OCI-LY1 (cell line): Measurements from ENCODE around the gene FBN1.

Experiments used
- H2AFZ ChIP-seq: fragments of 200-600 bp; sonication (generic), shearing (Covaris generic); 2 replicates; pipeline ENCODE4 v1.6.0; 2014; ENCODE audit warnings: antibody characterized with exemption, mild to moderate bottlenecking, low read length
- H3F3A ChIP-seq: fragments of 200-600 bp; sonication (generic), shearing (Covaris generic); 2 replicates; pipeline ENCODE4 v1.6.0; 2014; ENCODE audit warnings: mild to moderate bottlenecking, antibody characterized with exemption, low read length, moderate library complexity; ENCODE audit not compliant: insufficient read depth
- H3K27ac ChIP-seq: fragments of 200-600 bp; sonication (generic); 2 replicates; pipeline ENCODE4 v1.5.1; 2014; ENCODE audit warnings: low read length, mixed run types, mild to moderate bottlenecking, low read depth; ENCODE audit not compliant: poor library complexity, severe bottlenecking
- H3K27me3 ChIP-seq: fragments of 200-600 bp; sonication (generic); 2 replicates; pipeline ENCODE4 v1.6.0; 2014; ENCODE audit warnings: antibody characterized with exemption, mild to moderate bottlenecking, low read length, moderate library complexity; ENCODE audit not compliant: insufficient read depth
- H3K36me3 ChIP-seq: fragments of 200-600 bp; sonication (generic); 2 replicates; pipeline ENCODE4 v1.6.1; 2014; ENCODE audit warnings: mild to moderate bottlenecking, antibody characterized with exemption, low read length, moderate library complexity, mixed read lengths; ENCODE audit not compliant: insufficient read depth
- H3K4me1 ChIP-seq: fragments of 200-600 bp; sonication (generic); 2 replicates; pipeline ENCODE4 v1.5.1; 2014; ENCODE audit warnings: mild to moderate bottlenecking, low read length, moderate library complexity; ENCODE audit not compliant: insufficient read depth, severe bottlenecking
- H3K4me2 ChIP-seq: fragments of 200-600 bp; sonication (generic), shearing (Covaris generic); 2 replicates; pipeline ENCODE4 v1.6.1; 2014; ENCODE audit warnings: low read length
- H3K4me3 ChIP-seq: fragments of 200-600 bp; sonication (generic); 2 replicates; pipeline ENCODE4 v1.5.1; 2014; ENCODE audit warnings: low read length, low read depth, mild to moderate bottlenecking, mixed read lengths; ENCODE audit not compliant: poor library complexity, severe bottlenecking
- H3K79me2 ChIP-seq: fragments of 200-600 bp; shearing (Covaris generic); 2 replicates; pipeline ENCODE4 v1.6.1; 2016; ENCODE audit warnings: mixed run types, low read length, mixed read lengths; ENCODE audit not compliant: insufficient read depth
- H3K9ac ChIP-seq: fragments of 200-600 bp; sonication (generic), shearing (Covaris generic); 2 replicates; pipeline ENCODE4 v1.6.1; 2014; ENCODE audit warnings: mild to moderate bottlenecking, low read length, mixed read lengths
- H3K9me2 ChIP-seq: fragments of 200-600 bp; sonication (generic), shearing (Covaris generic); 2 replicates; pipeline ENCODE4 v1.6.1; 2014; ENCODE audit warnings: low read depth, mild to moderate bottlenecking, low read length, mixed read lengths
- H3K9me3 ChIP-seq: fragments of 200-600 bp; shearing (Covaris generic); 2 replicates; pipeline ENCODE4 v1.6.1; 2014; ENCODE audit warnings: low read length, mixed read lengths
- H4K20me1 ChIP-seq: fragments of 200-600 bp; sonication (generic), shearing (Covaris generic); 2 replicates; pipeline ENCODE4 v1.6.0; 2016; ENCODE audit warnings: mild to moderate bottlenecking, low read length; ENCODE audit not compliant: insufficient read depth
- EZH2 ChIP-seq: fragments of 200-600 bp; sonication (generic), shearing (Covaris generic); IDR thresholded peaks from 2 replicates; pipeline ENCODE4 v1.8.0; 2017; ENCODE audit warnings: borderline replicate concordance, mixed run types, mild to moderate bottlenecking, antibody characterized with exemption, low read length, moderate library complexity, mixed read lengths
- TF ChIP-seq, protein P1 (sequence below): fragments of 200-600 bp; sonication (generic), shearing (Covaris generic); IDR thresholded peaks from 2 replicates; pipeline ENCODE4 v1.5.1; 2017; ENCODE audit warnings: mild to moderate bottlenecking, antibody characterized with exemption, low read length, moderate library complexity, mixed read lengths

The FBN1 gene

DNA sequence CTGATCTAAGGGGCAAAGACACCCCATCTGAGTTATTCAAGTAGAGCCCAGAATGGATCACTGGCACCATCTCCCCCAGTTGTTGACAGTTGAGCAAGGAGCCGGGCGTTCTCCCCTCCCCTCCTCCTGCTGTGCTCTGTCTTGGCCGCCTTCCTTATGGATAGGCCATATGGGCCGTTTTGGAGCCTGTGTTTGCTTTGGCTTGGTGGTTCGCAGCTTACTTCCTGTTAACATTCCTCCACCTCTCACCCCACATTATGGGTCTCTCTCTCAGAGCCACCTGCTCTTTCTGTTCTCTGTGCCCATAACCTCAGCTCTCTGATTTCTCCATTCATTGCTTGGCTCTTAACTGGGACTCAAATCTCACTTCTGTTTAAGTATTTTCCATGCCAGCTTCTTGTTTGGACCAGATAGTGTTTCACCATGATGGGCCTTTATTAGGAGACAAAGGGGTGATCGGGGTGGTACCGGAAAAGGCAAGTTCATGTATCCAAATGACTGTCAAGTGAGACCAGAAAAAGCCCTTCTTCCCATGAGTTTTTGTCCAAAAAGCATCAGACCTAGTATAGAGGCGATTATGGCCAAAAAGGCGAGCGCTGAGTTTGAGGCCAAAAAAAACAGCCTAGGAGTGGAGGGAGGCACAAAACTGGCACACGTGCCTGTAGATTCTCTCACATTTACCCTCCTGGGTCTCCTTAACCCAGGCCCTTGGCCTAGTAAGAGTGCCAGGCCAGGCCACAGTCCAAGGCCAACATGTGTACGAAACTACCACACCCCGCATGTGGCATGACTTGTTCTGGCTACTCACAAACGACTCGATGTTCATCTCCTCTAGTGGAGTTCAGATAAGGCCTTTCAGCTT is 251.6 kb downstream of the FBN1 start:
- no peaks in the 10 kb centered on the region for H3K9me3 ChIP-seq
- H3K27ac ChIP-seq, result no peak overlapping the region
- H3K9me2 ChIP-seq, result no peaks in the 10 kb centered on the region
- no peaks in the 10 kb centered on the region for H3K36me3 ChIP-seq
- no peak overlapping the region for H2AFZ ChIP-seq
- H3K4me2 ChIP-seq, result no peak overlapping the region
- TF ChIP-seq, protein P1, sequence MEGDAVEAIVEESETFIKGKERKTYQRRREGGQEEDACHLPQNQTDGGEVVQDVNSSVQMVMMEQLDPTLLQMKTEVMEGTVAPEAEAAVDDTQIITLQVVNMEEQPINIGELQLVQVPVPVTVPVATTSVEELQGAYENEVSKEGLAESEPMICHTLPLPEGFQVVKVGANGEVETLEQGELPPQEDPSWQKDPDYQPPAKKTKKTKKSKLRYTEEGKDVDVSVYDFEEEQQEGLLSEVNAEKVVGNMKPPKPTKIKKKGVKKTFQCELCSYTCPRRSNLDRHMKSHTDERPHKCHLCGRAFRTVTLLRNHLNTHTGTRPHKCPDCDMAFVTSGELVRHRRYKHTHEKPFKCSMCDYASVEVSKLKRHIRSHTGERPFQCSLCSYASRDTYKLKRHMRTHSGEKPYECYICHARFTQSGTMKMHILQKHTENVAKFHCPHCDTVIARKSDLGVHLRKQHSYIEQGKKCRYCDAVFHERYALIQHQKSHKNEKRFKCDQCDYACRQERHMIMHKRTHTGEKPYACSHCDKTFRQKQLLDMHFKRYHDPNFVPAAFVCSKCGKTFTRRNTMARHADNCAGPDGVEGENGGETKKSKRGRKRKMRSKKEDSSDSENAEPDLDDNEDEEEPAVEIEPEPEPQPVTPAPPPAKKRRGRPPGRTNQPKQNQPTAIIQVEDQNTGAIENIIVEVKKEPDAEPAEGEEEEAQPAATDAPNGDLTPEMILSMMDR, result no peak
- TF ChIP-seq EZH2, result no peak
- H3K9ac ChIP-seq, result no peak overlapping the region
- H3F3A ChIP-seq, result no peaks in the 10 kb centered on the region
- H3K79me2 ChIP-seq, result no peaks in the 10 kb centered on the region
- no peaks in the 10 kb centered on the region for H3K4me1 ChIP-seq
- H4K20me1 ChIP-seq, result no peaks in the 10 kb centered on the region
- no peaks in the 10 kb centered on the region for H3K27me3 ChIP-seq
- H3K4me3 ChIP-seq, result no peak overlapping the region

DNA sequence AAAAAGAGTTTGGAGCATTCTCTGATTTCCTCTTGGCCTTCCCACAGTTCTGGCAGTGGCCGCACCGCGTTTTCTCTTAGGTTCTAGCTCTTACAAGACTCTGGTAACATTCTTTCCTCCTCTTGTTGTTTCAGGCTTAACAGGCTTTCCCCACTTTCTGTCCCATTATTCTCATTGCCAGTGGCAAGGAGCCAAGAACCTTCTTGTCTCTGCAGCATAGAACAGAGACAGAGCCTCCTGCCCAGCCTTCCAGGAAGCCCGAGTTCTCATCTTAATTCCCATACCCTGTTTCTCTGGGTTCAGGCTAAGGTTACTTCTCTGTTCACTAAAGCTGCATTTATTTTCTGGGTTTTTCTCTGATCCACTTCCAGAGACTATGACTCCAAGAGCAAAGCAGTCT is 253.2 kb downstream of the FBN1 start:
- H3K4me2 ChIP-seq, result no peak overlapping the region
- H2AFZ ChIP-seq, result no peak overlapping the region
- TF ChIP-seq, protein P1, result no peak
- no peaks in the 10 kb centered on the region for H3K4me1 ChIP-seq
- H3K36me3 ChIP-seq, result no peaks in the 10 kb centered on the region
- H3K9ac ChIP-seq, result no peak overlapping the region
- H3K27ac ChIP-seq, result no peak overlapping the region
- no peaks in the 10 kb centered on the region for H3F3A ChIP-seq
- no peaks in the 10 kb centered on the region for H3K9me3 ChIP-seq
- H4K20me1 ChIP-seq, result no peaks in the 10 kb centered on the region
- no peak overlapping the region for H3K4me3 ChIP-seq
- no peaks in the 10 kb centered on the region for H3K9me2 ChIP-seq
- H3K79me2 ChIP-seq, result no peaks in the 10 kb centered on the region
- H3K27me3 ChIP-seq, result no peaks in the 10 kb centered on the region

DNA sequence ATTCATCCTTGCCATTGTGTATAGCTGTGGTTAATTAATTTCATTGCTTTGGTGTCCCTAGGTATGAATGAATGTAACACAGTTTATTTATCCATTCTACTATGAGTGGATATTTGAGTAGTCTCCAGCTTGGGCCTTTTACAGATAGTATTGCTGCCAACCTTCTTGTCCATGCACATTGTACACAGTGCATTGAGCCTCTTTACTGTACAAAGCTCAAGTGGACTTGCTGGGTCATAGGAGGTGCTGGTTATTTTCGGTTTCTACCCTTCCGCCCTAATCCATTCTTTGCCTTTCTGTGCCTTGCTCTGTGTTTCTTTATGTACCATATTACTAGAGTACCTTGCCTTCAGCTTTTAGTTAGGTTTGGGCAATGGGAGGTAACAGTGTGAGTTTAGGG is 253.6 kb downstream of the FBN1 start:
- TF ChIP-seq, protein P1, result no peak
- TF ChIP-seq EZH2, result no peak
- H3K4me1 ChIP-seq, result no peaks in the 10 kb centered on the region
- no peak overlapping the region for H2AFZ ChIP-seq
- H4K20me1 ChIP-seq, result no peaks in the 10 kb centered on the region
- H3K9me3 ChIP-seq, result no peaks in the 10 kb centered on the region
- no peak overlapping the region for H3K9ac ChIP-seq
- H3K9me2 ChIP-seq, result no peaks in the 10 kb centered on the region
- no peak overlapping the region for H3K27ac ChIP-seq
- H3K36me3 ChIP-seq, result no peaks in the 10 kb centered on the region
- no peaks in the 10 kb centered on the region for H3K79me2 ChIP-seq
- H3F3A ChIP-seq, result no peaks in the 10 kb centered on the region
- H3K4me2 ChIP-seq, result no peak overlapping the region
- no peaks in the 10 kb centered on the region for H3K27me3 ChIP-seq
- H3K4me3 ChIP-seq, result no peak overlapping the region
